ENCODE measurements around the gene TCP11. TPM values are rescaled to one million over a fixed set of nuclear protein-coding genes. Genes with fewer than 3 reads are reported as not detected.

The TCP11 gene
- total and polyA plus RNA-seq, 11 donors = 0.04 TPM; not detected in 10

GRCh38 chr6:35167505-35167904, 26.4 kb upstream of the TCP11 start:
- no peak overlapping the region for H3K27ac ChIP-seq
- no peaks in the 10 kb centered on the region for H3K27me3 ChIP-seq
- TF ChIP-seq POLR2A (IDR thresholded peaks at IDR 0.05) (no peak), CTCF (IDR thresholded peaks at IDR 0.05) (no peak)
- H3K9me3 ChIP-seq = no peaks in the 10 kb centered on the region
- peaks cover 0 to 15% (median 4%) of the 10 kb centered on the region in 12 donors for H3K4me1 ChIP-seq
- ATAC-seq (no peak), DNase-seq (no peak)
- intact Hi-C loops (cut with DNase I) = loop anchor here in 1 of 10 donors (5.0 kb wide), 1 partner anchor 70 kb away; no protein-coding TSS in a partner anchor
- H3K36me3 ChIP-seq = no peaks in the 10 kb centered on the region
- H3K4me3 ChIP-seq = no peak overlapping the region

GRCh38 chr6:35166520-35166919, 25.4 kb upstream of the TCP11 start:
- ATAC-seq (no peak), DNase-seq (no peak)
- Histone ChIP-seq H3K27me3 (no peaks in the 10 kb centered on the region), H3K4me1 (peaks cover 0 to 23% (median 11%) of the 10 kb centered on the region in 12 donors), H3K36me3 (no peaks in the 10 kb centered on the region), H3K4me3 (no peak overlapping the region), H3K27ac (no peak overlapping the region), H3K9me3 (no peaks in the 10 kb centered on the region)
- 79 to 88% (median 87%) methylated on average over 5 of the region's 5 CpGs for WGBS, 4 donors
- TF ChIP-seq POLR2A (IDR thresholded peaks at IDR 0.05) = no peak
- TF ChIP-seq CTCF (IDR thresholded peaks at IDR 0.05) = no peak
- intact Hi-C loops (cut with DNase I) = loop anchor here in 1 of 10 donors (5.0 kb wide), 1 partner anchor 71 kb away; no protein-coding TSS in a partner anchor

- no peak for ATAC-seq
- H3K4me3 ChIP-seq = no peak overlapping the region
- no peak for DNase-seq
- no peaks in the 10 kb centered on the region for H3K36me3 ChIP-seq
- no peak overlapping the region for H3K27ac ChIP-seq
- H3K4me1 ChIP-seq = peaks cover 0 to 24% (median 11%) of the 10 kb centered on the region in 12 donors
- no peaks in the 10 kb centered on the region for H3K9me3 ChIP-seq
- TF ChIP-seq POLR2A (IDR thresholded peaks at IDR 0.05) (no peak), CTCF (IDR thresholded peaks at IDR 0.05) (no peak)
- no peaks in the 10 kb centered on the region for H3K27me3 ChIP-seq
- intact Hi-C loops (cut with DNase I) = loop anchor here in 1 of 10 donors (5.0 kb wide), 1 partner anchor 71 kb away; no protein-coding TSS in a partner anchor
- WGBS, 4 donors = 83 to 94% (median 93%) methylated on average over 2 of the region's 2 CpGs
Measured at GRCh38 chr6:35166116-35166515, 25.0 kb upstream of the TCP11 start.

- peaks cover 0 to 29% (median 11%) of the 10 kb centered on the region in 12 donors for H3K4me1 ChIP-seq
- TF ChIP-seq CTCF (IDR thresholded peaks at IDR 0.05) (no peak), POLR2A (IDR thresholded peaks at IDR 0.05) (no peak)
- 86 to 89% (median 87%) methylated on average over 2 of the region's 2 CpGs for WGBS, 4 donors
- no peak overlapping the region for H3K27ac ChIP-seq
- DNase-seq (no peak), ATAC-seq (no peak)
- intact Hi-C loops (cut with DNase I) = loop anchor here in 1 of 10 donors (5.0 kb wide), 1 partner anchor 72 kb away; no protein-coding TSS in a partner anchor
- no peaks in the 10 kb centered on the region for H3K27me3 ChIP-seq
- H3K36me3 ChIP-seq = no peaks in the 10 kb centered on the region
- no peak overlapping the region for H3K4me3 ChIP-seq
- H3K9me3 ChIP-seq = no peaks in the 10 kb centered on the region
Measured at GRCh38 chr6:35165630-35166071, 24.5 kb upstream of the TCP11 start.
